RWPE1 (cell line): ENCODE measurements around the gene ABHD3.
"Not testable (repeated sequence)": the region's sequence is repeated elsewhere in the genome, so short reads cannot be mapped to it uniquely, and the experiment has no call there.

ENCODE experiments used
- CTCF ChIA-PET: fragments of 350-600 bp; sonication (Branson Sonifier 250); formaldehyde crosslinking; extraction: SDS; loops from one replicate; lab custom pipeline; 2021; lab: Yijun Ruan, JAX
- POLR2A ChIA-PET: fragments of 400-600 bp; formaldehyde crosslinking; extraction: SDS; loops from one replicate; lab custom pipeline; 2020; ENCODE audit warnings: antibody characterized with exemption; ENCODE audit not compliant: low non-redundant PET; lab: Yijun Ruan, JAX
- DNase-seq: peaks from one replicate; pipeline ENCODE4 v3.0.0; 2012; ENCODE audit warnings: low spot score
- H3K27ac ChIP-seq: fragments of 450-650 bp; 2 replicates; pipeline ENCODE4 v1.5.1; 2017
- CTCF ChIP-seq: fragments of 450-650 bp; conservative IDR thresholded peaks from 2 replicates; pipeline ENCODE4 v1.5.1; 2017; ENCODE audit warnings: low read depth, mild to moderate bottlenecking

Gene ABHD3

GRCh38 chr18:21634588-21635199 is 69.9 kb downstream of the ABHD3 start:
- TF ChIP-seq CTCF, result no peak
- ChIA-PET CTCF (interaction anchor here (0.7 kb wide), 1 partner anchor 16 kb away, joined by 3 read pairs; no protein-coding TSS in a partner anchor), POLR2A (no interaction called here)
- no peak overlapping the region for H3K27ac ChIP-seq
- DNase-seq, result no peak

DNA sequence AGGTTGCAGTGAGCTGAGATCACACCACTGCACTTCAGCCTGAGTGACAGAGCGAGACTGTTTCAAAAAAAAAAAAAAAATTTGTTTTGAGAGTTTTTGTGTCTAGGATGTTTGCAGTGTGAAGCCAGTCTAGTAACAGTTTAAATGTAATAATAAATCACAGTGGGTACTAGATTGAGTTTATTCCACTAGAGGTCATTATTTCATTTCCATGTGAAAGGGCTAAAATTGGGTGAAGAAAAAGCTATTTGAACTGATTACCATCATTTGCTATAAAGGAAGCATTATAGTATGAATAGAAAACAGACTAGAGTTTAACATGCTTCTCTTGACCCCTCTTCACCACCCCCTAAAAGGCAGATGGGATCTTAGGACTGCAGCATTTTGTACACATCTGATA is 72.2 kb downstream of the ABHD3 start:
- no peak for TF ChIP-seq CTCF
- no peak for DNase-seq
- ChIA-PET CTCF (interaction anchor here (0.6 to 0.7 kb wide), 2 partner anchors 202 to 1311 kb away, joined by 5 read pairs; no protein-coding TSS in a partner anchor), POLR2A (no interaction called here)
- no peak overlapping the region for H3K27ac ChIP-seq

DNA sequence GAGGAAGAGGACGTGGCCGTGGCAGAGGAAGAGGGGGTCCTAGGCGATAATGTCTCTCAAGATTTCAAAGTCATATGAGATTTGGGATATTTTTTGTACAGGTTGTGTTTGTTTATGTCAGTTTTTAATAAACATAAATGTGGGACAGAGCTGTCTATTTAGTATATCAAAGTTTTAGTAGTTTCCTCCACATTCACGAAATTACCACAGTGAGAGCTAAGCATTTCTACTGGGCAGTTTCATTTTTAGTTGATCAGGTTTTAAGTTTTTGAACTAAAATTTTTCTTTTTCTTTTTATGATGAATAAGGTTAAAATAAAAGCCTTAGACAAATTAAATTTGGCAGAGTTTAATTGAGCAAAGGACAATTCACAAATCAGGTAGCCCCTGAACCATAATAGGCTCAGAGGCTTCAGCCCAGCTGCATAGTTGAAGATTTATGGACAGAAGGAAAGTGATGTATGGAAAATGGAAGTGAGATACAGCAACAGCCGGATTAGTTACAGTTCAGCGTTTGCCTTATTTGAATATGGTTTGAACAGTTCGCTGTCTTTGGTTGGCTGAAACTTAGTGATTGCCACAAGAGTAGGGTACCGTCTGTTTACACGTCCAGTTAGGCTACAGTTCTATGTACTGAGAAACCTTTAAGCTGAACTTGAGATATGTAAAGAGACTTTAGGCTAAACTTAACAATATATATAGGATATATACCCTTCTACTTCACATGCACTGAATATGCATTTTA is 75.3 kb downstream of the ABHD3 start:
- CTCF ChIA-PET, result interaction anchor here (1.0 kb wide), 1 partner anchor 28 kb away, joined by 3 read pairs; the partner anchor contains the start of gene ESCO1
- no peak for DNase-seq
- no peak for TF ChIP-seq CTCF
- POLR2A ChIA-PET, result no interaction called here
- H3K27ac ChIP-seq, result no peak overlapping the region

DNA sequence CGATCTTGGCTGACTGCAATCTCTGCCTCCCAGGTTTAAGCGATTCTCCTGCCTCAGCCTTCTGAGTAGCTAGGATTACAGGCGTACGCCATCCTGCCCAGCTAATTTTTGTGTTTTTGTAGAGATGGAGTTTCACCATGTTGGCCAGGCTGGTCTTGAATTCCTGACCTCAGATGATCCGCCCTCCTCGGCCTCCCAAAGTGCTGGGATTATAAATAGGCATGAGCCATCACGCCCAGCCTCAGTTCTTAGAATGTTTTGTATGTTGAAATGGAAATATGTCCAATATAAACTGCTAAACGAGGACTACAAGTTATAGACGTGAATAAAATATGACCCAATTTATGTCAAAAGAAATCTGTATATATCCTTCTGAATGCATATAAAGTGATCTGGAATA is 82.9 kb downstream of the ABHD3 start:
- POLR2A ChIA-PET, CTCF ChIA-PET: not testable (repeated sequence)

DNA sequence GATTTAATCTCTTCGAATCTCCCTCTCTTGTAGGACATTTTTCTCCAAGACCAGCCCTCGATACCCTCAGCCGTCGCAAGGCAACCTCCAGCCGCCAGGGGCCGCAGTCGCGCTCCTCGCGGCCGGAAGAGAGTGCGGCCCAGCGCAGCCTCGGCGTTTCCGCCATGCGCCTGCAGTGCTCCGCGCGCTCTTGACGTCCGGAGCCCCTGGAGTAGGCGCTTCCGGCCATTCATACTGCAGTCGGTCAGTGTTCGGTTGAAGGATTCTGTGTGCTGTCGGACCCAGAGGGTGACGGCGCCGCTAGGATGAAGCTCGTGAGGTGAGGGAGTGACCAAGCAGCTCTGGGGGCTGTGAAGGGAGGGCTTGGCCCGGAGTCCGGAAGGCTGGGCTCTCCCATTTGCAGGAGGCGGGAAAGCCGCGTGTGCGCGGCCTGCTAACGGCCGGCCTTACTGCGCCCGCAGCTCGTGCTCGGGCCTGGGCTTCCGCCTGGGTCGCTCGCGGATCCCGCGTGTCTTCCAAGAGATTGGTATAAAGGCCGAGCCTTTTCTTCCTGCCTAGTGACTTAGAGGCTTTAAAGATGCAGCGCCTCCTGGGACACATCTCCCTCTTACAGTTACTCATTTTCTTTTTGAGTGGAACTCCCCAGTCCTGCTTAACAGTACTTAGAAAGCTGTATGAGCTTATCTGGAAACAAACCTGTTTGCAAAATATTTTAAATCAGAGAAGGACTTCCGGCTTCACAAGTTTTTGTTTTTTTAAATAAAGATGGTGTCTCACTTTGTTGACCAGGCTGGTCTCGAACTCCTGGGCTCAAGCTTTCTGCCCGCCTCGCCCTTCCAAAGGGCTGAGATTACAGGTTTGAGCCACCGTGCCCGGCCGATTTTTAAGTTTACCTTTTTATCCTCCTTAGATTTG is 92.2 kb downstream of the ABHD3 start, which contains the start of gene SNRPD1:
SNRPD1 (plus strand) TSS at position 190 of the 915 bp plus-strand sequence; CDS start at position 306, 116 bp downstream.
- peak; percentile 94 for TF ChIP-seq CTCF
- ChIA-PET POLR2A (no interaction called here), CTCF (interaction anchor here (0.6 to 3.9 kb wide), 3 partner anchors 11 to 82 kb away, joined by 3 to 21 read pairs (median 3); partner anchors contain the start of gene ESCO1)
- H3K27ac ChIP-seq, result peak within 1 kb of the TSS; percentile 90
- peak; percentile 89 for DNase-seq

More for the DNA sequence above, 82.9 kb downstream of the ABHD3 start:
- peak overlapping the region; percentile 17; the same call in 1 of the 2 replicates for H3K27ac ChIP-seq
- not testable (repeated sequence) for DNase-seq

GRCh38 chr18:21611401-21612124 is 93.0 kb downstream of the ABHD3 start:
- not testable (repeated sequence) for DNase-seq
- POLR2A ChIA-PET, result interaction anchor here (0.6 kb wide), 2 partner anchors 10 to 114 kb away, joined by 3 to 4 read pairs; no protein-coding TSS in a partner anchor
- H3K27ac ChIP-seq, result peak overlapping the region; percentile 90
- CTCF ChIA-PET, result interaction anchor here (0.6 to 3.9 kb wide), 2 partner anchors 10 to 83 kb away, joined by 3 to 21 read pairs; partner anchors contain the start of gene ESCO1
